Raji (cell line): ENCODE results near the gene CTU1.

Source experiments
- POLR2A ChIP-seq: IDR thresholded peaks from 2 replicates; pipeline ENCODE4 v1.6.1; 2011; ENCODE audit warnings: low read depth, low read length, control low read depth; ENCODE audit not compliant: insufficient read depth

Gene CTU1

DNA sequence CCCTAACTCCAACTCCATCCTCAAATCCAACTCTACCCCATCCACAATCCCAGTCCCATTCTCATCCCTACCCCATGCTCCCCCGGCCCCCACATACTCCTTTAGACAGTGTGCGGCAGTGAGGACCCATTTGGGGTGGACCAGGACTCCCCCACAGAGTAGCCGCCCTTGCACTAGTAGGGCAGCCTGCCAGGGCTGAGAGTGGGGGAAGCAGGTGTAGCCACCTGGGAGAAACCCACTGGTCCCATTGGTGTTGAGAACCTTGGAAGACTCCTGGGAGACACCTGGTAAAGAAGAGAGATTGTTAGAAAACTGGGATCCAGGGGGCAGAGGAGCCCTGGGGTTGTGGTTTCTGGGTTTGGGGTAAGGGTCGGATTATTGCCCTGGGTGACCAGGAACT is 47.9 kb downstream of the CTU1 start:
- TF ChIP-seq POLR2A = no peak

GRCh38 chr19:51059715-51060114 is 48.5 kb downstream of the CTU1 start:
- no peak for TF ChIP-seq POLR2A

- no peak for TF ChIP-seq POLR2A
Measured at GRCh38 chr19:51055866-51056265, 52.3 kb downstream of the CTU1 start.
